Thyroid gland (tissue), 4 donors: ENCODE measurements around the gene LIMS2.

Experiments
- POLR2A ChIP-seq, 2 donors: fragments of 450-650 bp; IDR thresholded peaks; one replicate each; pipeline ENCODE4 v1.6.1; 2017; ENCODE audit warnings: antibody characterized with exemption in 2 of 2, mild to moderate bottlenecking in 2 of 2, moderate library complexity in 1 of 2
- TF ChIP-seq, protein P1 (sequence below), 6 experiments: fragments of 200-600 bp in 3 of 6; fragments of 450-650 bp in 3 of 6; sonication (generic) in 3 of 6; IDR thresholded peaks; one replicate each; pipeline ENCODE4 v1.5.1; 2016 to 2019; ENCODE audit warnings: antibody characterized with exemption in 6 of 6, mild to moderate bottlenecking in 2 of 6, inconsistent platforms in 1 of 6, moderate library complexity in 1 of 6

DNA sequence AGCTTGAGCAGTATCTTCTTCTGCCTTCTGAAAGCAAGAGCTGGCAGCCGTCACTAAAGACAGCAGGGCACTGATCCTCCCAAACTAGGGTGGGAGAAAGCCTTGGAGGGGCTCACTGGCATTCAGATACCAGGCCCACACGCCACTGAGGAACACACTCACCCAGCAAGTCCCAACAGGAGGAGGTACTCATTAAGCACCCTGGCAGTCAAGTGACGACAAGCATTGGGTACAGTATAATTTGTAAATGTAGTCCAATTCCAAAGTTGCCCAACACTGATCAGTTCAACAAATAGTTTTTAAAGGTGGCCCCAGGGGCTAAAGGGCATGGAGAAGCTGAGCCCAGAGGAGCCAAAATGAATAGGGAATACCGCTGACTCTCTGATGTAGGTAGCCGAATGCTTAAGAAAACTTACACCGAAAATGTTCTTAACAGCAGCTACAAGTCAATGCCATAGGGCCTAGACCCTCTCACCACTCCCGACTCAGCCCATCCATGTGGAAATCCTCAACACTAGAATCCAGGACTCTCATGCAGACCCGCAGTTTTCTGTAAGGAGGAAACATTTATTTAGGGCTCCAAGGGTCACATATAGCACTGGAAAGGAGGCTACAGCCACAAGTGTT, 9.9 kb downstream of the LIMS2 start:
- TF ChIP-seq, protein P1, sequence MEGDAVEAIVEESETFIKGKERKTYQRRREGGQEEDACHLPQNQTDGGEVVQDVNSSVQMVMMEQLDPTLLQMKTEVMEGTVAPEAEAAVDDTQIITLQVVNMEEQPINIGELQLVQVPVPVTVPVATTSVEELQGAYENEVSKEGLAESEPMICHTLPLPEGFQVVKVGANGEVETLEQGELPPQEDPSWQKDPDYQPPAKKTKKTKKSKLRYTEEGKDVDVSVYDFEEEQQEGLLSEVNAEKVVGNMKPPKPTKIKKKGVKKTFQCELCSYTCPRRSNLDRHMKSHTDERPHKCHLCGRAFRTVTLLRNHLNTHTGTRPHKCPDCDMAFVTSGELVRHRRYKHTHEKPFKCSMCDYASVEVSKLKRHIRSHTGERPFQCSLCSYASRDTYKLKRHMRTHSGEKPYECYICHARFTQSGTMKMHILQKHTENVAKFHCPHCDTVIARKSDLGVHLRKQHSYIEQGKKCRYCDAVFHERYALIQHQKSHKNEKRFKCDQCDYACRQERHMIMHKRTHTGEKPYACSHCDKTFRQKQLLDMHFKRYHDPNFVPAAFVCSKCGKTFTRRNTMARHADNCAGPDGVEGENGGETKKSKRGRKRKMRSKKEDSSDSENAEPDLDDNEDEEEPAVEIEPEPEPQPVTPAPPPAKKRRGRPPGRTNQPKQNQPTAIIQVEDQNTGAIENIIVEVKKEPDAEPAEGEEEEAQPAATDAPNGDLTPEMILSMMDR (IDR thresholded peaks at IDR 0.05), result no peak
- no peak for TF ChIP-seq POLR2A (IDR thresholded peaks at IDR 0.05)
